SK-N-SH (cell line): Measurements from ENCODE around the gene GRIK3. TPM values are rescaled to one million over a fixed set of nuclear protein-coding genes. Genes with fewer than 3 reads are reported as not detected.

ENCODE experiments used
- CTCF ChIA-PET: fragments of 300-600, 350-600 bp; formaldehyde crosslinking; extraction: SDS; loops from one replicate; lab custom pipeline; 2021; lab: Yijun Ruan, JAX
- POLR2A ChIA-PET: fragments of 350-600 bp; sonication (Branson Sonifier 250); formaldehyde crosslinking; extraction: SDS; loops from one replicate; lab custom pipeline; 2020; ENCODE audit warnings: antibody characterized with exemption, inconsistent platforms; lab: Yijun Ruan, JAX
- DNase-seq: peaks from one replicate; pipeline ENCODE4 v3.0.0; 2012
- H2AFZ ChIP-seq: fragments of 200-600 bp; sonication (generic); 2 replicates; pipeline ENCODE4 v1.8.1; 2016; ENCODE audit warnings: antibody characterized with exemption, mild to moderate bottlenecking, low read depth
- H3F3A ChIP-seq: fragments of 200-600 bp; sonication (generic); replicated peaks from 2 replicates; pipeline ENCODE3; 2016; ENCODE audit warnings: antibody characterized with exemption, mild to moderate bottlenecking; ENCODE audit not compliant: insufficient read depth
- H3K27ac ChIP-seq, 2 experiments: fragments of 200-500 bp in 1 of 2; fragments of 200-600 bp in 1 of 2; sonication (Bioruptor generic) in 1 of 2; sonication (generic), shearing (Covaris generic) in 1 of 2; 2 replicates each; pipeline versions ENCODE4 v1.5.1 to v1.6.1; 2014 to 2016; ENCODE audit warnings: low read depth in 2 of 2, inconsistent platforms in 1 of 2, low read length in 1 of 2, mild to moderate bottlenecking in 1 of 2, mixed read lengths in 1 of 2
- H3K27me3 ChIP-seq: fragments of 200-600 bp; sonication (generic), shearing (Covaris generic); 2 replicates; pipeline ENCODE4 v1.6.1; 2016; ENCODE audit warnings: mixed run types; ENCODE audit not compliant: insufficient read depth
- H3K36me3 ChIP-seq, 2 experiments: fragments of 200-500 bp in 1 of 2; fragments of 200-600 bp in 1 of 2; sonication (Bioruptor generic) in 1 of 2; sonication (generic) in 1 of 2; replicated peaks in 1 of 2; 2 replicates each; pipeline versions ENCODE3 to v1.5.1; 2014 to 2016; ENCODE audit warnings: low read length in 1 of 2, mild to moderate bottlenecking in 1 of 2; ENCODE audit not compliant: insufficient read depth in 2 of 2, control insufficient read depth in 1 of 2
- H3K4me1 ChIP-seq, 2 experiments: fragments of 200-500 bp in 1 of 2; fragments of 200-600 bp in 1 of 2; sonication (Bioruptor generic) in 1 of 2; sonication (generic), shearing (Covaris generic) in 1 of 2; 2 replicates each; pipeline versions ENCODE4 v1.5.1 to v1.6.1; 2014 to 2016; ENCODE audit warnings: low read depth in 1 of 2, low read length in 1 of 2, mixed run types in 1 of 2; ENCODE audit not compliant: insufficient read depth in 2 of 2, control insufficient read depth in 1 of 2
- H3K4me2 ChIP-seq: fragments of 200-600 bp; sonication (generic), shearing (Covaris generic); 2 replicates; pipeline ENCODE4 v1.6.1; 2017; ENCODE audit warnings: mixed run types
- H3K4me3 ChIP-seq, 2 experiments: fragments of 200-500 bp in 1 of 2; fragments of 200-600 bp in 1 of 2; sonication (Bioruptor generic) in 1 of 2; sonication (generic), shearing (Covaris generic) in 1 of 2; 2 replicates each; pipeline versions ENCODE4 v1.5.1 to v1.8.1; 2014 to 2016; ENCODE audit warnings: low read depth in 2 of 2, inconsistent platforms in 1 of 2, low read length in 1 of 2, mild to moderate bottlenecking in 1 of 2, mixed read lengths in 1 of 2, moderate library complexity in 1 of 2
- H3K79me2 ChIP-seq: fragments of 200-600 bp; sonication (generic); 2 replicates; pipeline ENCODE4 v1.8.1; 2017; ENCODE audit warnings: mild to moderate bottlenecking; ENCODE audit not compliant: insufficient read depth
- H3K9ac ChIP-seq: fragments of 200-600 bp; sonication (generic); 2 replicates; pipeline ENCODE4 v1.6.1; 2017; ENCODE audit warnings: mixed run types
- H3K9me2 ChIP-seq: fragments of 200-600 bp; sonication (generic); 2 replicates; pipeline ENCODE4 v1.6.1; 2017; ENCODE audit warnings: mixed run types
- H3K9me3 ChIP-seq: fragments of 200-600 bp; sonication (generic); 2 replicates; pipeline ENCODE4 v1.6.1; 2017; ENCODE audit warnings: mixed run types, mild to moderate bottlenecking, moderate library complexity
- H4K20me1 ChIP-seq: fragments of 200-600 bp; sonication (generic); 2 replicates; pipeline ENCODE4 v1.6.1; 2017; ENCODE audit warnings: mild to moderate bottlenecking, mixed run types; ENCODE audit not compliant: insufficient read depth
- CHD2 ChIP-seq: fragments of 150-350 bp; IDR thresholded peaks from 2 replicates; pipeline ENCODE4 v1.6.1; 2018; ENCODE audit warnings: low read length; ENCODE audit not compliant: partially characterized antibody
- ELF1 ChIP-seq: IDR thresholded peaks from 2 replicates; pipeline ENCODE4 v1.4.0; 2012
- EP300 ChIP-seq, 2 experiments: IDR thresholded peaks; 2 replicates each; pipeline versions ENCODE4 v1.4.0 to v1.6.1; 2012; ENCODE audit warnings: borderline replicate concordance in 1 of 2, low read depth in 1 of 2, low read length in 1 of 2
- EZH2phosphoT487 ChIP-seq: fragments of 200-600 bp; sonication (generic); IDR thresholded peaks from 2 replicates; pipeline ENCODE4 v1.6.1; 2017; ENCODE audit warnings: low read depth, mixed run types, mild to moderate bottlenecking, antibody characterized with exemption, moderate library complexity, borderline replicate concordance
- FOSL2 ChIP-seq: IDR thresholded peaks from 2 replicates; pipeline ENCODE4 v1.4.0; 2012; ENCODE audit warnings: low read depth, mild to moderate bottlenecking, moderate library complexity, borderline replicate concordance
- FOXJ3 ChIP-seq: sonication (generic); formaldehyde crosslinking; IDR thresholded peaks from 2 replicates; pipeline ENCODE4 v1.5.1; 2020; ENCODE audit warnings: mild to moderate bottlenecking, missing genetic modification reagents
- FOXM1 ChIP-seq: IDR thresholded peaks from 2 replicates; pipeline ENCODE4 v1.4.0; 2012; ENCODE audit warnings: low read depth, mild to moderate bottlenecking
- GABPA ChIP-seq: IDR thresholded peaks from 2 replicates; pipeline ENCODE4 v1.4.0; 2012; ENCODE audit warnings: low read depth, mild to moderate bottlenecking
- NFIC ChIP-seq: IDR thresholded peaks from 2 replicates; pipeline ENCODE4 v1.4.0; 2012; ENCODE audit warnings: borderline replicate concordance
- NRF1 ChIP-seq: IDR thresholded peaks from 2 replicates; pipeline ENCODE4 v1.6.1; 2012; ENCODE audit warnings: low read depth, mild to moderate bottlenecking, low read length
- RAD21 ChIP-seq: IDR thresholded peaks from 2 replicates; pipeline ENCODE4 v1.6.1; 2012; ENCODE audit warnings: mild to moderate bottlenecking, low read length
- RCOR1 ChIP-seq: fragments of 150-350 bp; IDR thresholded peaks from 2 replicates; pipeline ENCODE4 v1.6.1; 2017; ENCODE audit warnings: antibody characterized with exemption, low read length
- RXRA ChIP-seq: IDR thresholded peaks from 2 replicates; pipeline ENCODE4 v1.4.0; 2012; ENCODE audit warnings: low read depth, mild to moderate bottlenecking, borderline replicate concordance
- SIN3A ChIP-seq: IDR thresholded peaks from 2 replicates; pipeline ENCODE4 v1.6.1; 2012; ENCODE audit warnings: low read depth, mild to moderate bottlenecking, low read length, moderate library complexity, borderline replicate concordance
- SMC3 ChIP-seq: IDR thresholded peaks from 2 replicates; pipeline ENCODE4 v1.6.1; 2012; ENCODE audit warnings: low read depth, low read length, improper control_type of control experiment
- TAF1 ChIP-seq: IDR thresholded peaks from 2 replicates; pipeline ENCODE4 v1.6.1; 2012; ENCODE audit warnings: low read depth, mild to moderate bottlenecking, low read length, moderate library complexity, borderline replicate concordance
- YY1 ChIP-seq: IDR thresholded peaks from 2 replicates; pipeline ENCODE4 v1.4.0; 2012; ENCODE audit warnings: low read depth, mild to moderate bottlenecking
- polyA plus RNA-seq, 3 experiments: library from polyadenylated mRNA; depleted of rRNA; stranded (reverse); fragments of >200 nt; gene quantifications; 2 replicates each; pipeline ENCODE4 v1.2.3, GENCODE V29; 2012
- TF ChIP-seq, protein P1 (sequence below): IDR thresholded peaks from 2 replicates; pipeline ENCODE4 v1.4.0; 2012; ENCODE audit warnings: low read depth, borderline replicate concordance
- TF ChIP-seq, protein P2 (sequence below): fragments of 200-600 bp; sonication (generic); IDR thresholded peaks from 2 replicates; pipeline ENCODE4 v1.6.1; 2017; ENCODE audit warnings: antibody characterized with exemption, mild to moderate bottlenecking, moderate library complexity

GRIK3 gene
- polyA plus RNA-seq, 1 of the 3 experiments (the other 2 are of a cell fraction) = not detected

DNA sequence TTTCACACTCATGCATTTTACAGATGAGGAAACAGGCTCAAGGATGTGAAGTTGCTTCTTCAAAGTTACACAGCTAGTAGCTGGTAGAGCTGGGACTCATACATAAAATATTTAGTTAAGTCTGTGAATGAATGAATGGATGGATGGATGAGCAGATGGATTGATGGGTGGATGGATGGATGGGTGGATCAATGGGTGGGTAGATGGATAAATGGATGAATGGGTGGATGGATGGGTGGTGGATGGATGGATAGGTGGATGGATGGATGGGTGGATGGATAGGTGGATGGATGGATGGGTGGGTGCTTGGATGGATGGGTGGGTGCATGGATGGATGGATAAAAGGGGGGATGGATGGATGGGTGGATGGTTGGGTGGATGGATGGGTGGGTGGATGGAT is 240.9 kb downstream of the GRIK3 start:
- no peaks in the 10 kb centered on the region for H3K79me2 ChIP-seq
- H3K9me3 ChIP-seq = no peaks in the 10 kb centered on the region
- H3K4me3 ChIP-seq = no peak overlapping the region
- H3K9ac ChIP-seq = no peak overlapping the region
- DNase-seq = no peak
- no peaks in the 10 kb centered on the region for H4K20me1 ChIP-seq
- no peaks in the 10 kb centered on the region for H3K36me3 ChIP-seq
- no peak overlapping the region for H2AFZ ChIP-seq
- ChIA-PET POLR2A (no interaction called here), CTCF (interaction anchor here (0.6 kb wide), 1 partner anchor 71 kb away, joined by 3 read pairs; no protein-coding TSS in a partner anchor)
- TF ChIP-seq CHD2 = no peak
- no peak for TF ChIP-seq RCOR1
- TF ChIP-seq, protein P1, sequence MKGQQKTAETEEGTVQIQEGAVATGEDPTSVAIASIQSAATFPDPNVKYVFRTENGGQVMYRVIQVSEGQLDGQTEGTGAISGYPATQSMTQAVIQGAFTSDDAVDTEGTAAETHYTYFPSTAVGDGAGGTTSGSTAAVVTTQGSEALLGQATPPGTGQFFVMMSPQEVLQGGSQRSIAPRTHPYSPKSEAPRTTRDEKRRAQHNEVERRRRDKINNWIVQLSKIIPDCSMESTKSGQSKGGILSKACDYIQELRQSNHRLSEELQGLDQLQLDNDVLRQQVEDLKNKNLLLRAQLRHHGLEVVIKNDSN = no peak
- TF ChIP-seq EP300 (IDR thresholded peaks at IDR 0.05; ENCODE audit: borderline replicate concordance in 1 of 2, low read depth in 1 of 2, low read length in 1 of 2) = no peak
- no peak for TF ChIP-seq GABPA
- TF ChIP-seq YY1 = no peak
- no peak for TF ChIP-seq TAF1
- no peak for TF ChIP-seq NFIC
- no peak for TF ChIP-seq NRF1
- no peak for TF ChIP-seq SIN3A
- no peak for TF ChIP-seq FOXM1
- TF ChIP-seq ELF1 = no peak
- no peak for TF ChIP-seq FOXJ3
- TF ChIP-seq FOSL2 = no peak
- TF ChIP-seq RAD21 = no peak
- TF ChIP-seq EZH2phosphoT487 = no peak
- TF ChIP-seq, protein P2, sequence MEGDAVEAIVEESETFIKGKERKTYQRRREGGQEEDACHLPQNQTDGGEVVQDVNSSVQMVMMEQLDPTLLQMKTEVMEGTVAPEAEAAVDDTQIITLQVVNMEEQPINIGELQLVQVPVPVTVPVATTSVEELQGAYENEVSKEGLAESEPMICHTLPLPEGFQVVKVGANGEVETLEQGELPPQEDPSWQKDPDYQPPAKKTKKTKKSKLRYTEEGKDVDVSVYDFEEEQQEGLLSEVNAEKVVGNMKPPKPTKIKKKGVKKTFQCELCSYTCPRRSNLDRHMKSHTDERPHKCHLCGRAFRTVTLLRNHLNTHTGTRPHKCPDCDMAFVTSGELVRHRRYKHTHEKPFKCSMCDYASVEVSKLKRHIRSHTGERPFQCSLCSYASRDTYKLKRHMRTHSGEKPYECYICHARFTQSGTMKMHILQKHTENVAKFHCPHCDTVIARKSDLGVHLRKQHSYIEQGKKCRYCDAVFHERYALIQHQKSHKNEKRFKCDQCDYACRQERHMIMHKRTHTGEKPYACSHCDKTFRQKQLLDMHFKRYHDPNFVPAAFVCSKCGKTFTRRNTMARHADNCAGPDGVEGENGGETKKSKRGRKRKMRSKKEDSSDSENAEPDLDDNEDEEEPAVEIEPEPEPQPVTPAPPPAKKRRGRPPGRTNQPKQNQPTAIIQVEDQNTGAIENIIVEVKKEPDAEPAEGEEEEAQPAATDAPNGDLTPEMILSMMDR = no peak
- TF ChIP-seq SMC3 = no peak
- TF ChIP-seq RXRA = no peak
- H3K4me1 ChIP-seq = peaks cover 0 to 4% of the 10 kb centered on the region in 2 experiments; a peak in 1 of 4 replicates
- no peaks in the 10 kb centered on the region for H3F3A ChIP-seq
- H3K4me2 ChIP-seq = no peak overlapping the region
- H3K27me3 ChIP-seq = no peaks in the 10 kb centered on the region
- H3K27ac ChIP-seq = no peak overlapping the region
- no peaks in the 10 kb centered on the region for H3K9me2 ChIP-seq
